Stimulated activated CD8-positive, alpha-beta memory T cell treated with anti-CD3 and anti-CD28 coated beads, Interleukin-12 subunit alpha, Interleukin-12 subunit beta, amount 100 ng/mL, for 4 hours (primary cell): Measurements from ENCODE around the gene CLASP1.
"Not testable (repeated sequence)": the region's sequence is repeated elsewhere in the genome, so short reads cannot be mapped to it uniquely, and the experiment has no call there.

Experiments
- DNase-seq: peaks from one replicate; pipeline ENCODE4 v3.0.0-alpha.2; 2020; ENCODE audit warnings: low read depth

The CLASP1 gene

GRCh38 chr2:121473512-121473911 is 175.8 kb downstream of the CLASP1 start:
- no peak for DNase-seq

- no peak for DNase-seq
Observed at GRCh38 chr2:121472470-121472993, 176.7 kb downstream of the CLASP1 start.

GRCh38 chr2:121471532-121472469 is 177.5 kb downstream of the CLASP1 start:
- no peak for DNase-seq

GRCh38 chr2:121470917-121471316 is 178.3 kb downstream of the CLASP1 start:
- DNase-seq, result no peak

GRCh38 chr2:121469356-121469755 is 179.9 kb downstream of the CLASP1 start:
- DNase-seq, result no peak

GRCh38 chr2:121468936-121469335 is 180.3 kb downstream of the CLASP1 start:
- DNase-seq, result no peak

- no peak for DNase-seq
Observed at GRCh38 chr2:121459291-121459690, 190.0 kb downstream of the CLASP1 start.

GRCh38 chr2:121456325-121456724 is 192.9 kb downstream of the CLASP1 start:
- no peak for DNase-seq

GRCh38 chr2:121455446-121455845 is 193.8 kb downstream of the CLASP1 start:
- no peak for DNase-seq

- DNase-seq, result no peak
Observed at GRCh38 chr2:121454549-121455090, 194.6 kb downstream of the CLASP1 start.

GRCh38 chr2:121451398-121451797 is 197.9 kb downstream of the CLASP1 start:
- no peak for DNase-seq

GRCh38 chr2:121450301-121450700 is 199.0 kb downstream of the CLASP1 start:
- DNase-seq, result no peak

- no peak for DNase-seq
Observed at GRCh38 chr2:121446647-121447241, 202.5 kb downstream of the CLASP1 start.

GRCh38 chr2:121442889-121443288 is 206.4 kb downstream of the CLASP1 start:
- DNase-seq, result no peak

GRCh38 chr2:121438290-121438689 is 211.0 kb downstream of the CLASP1 start:
- not testable (repeated sequence) for DNase-seq

GRCh38 chr2:121436918-121437317 is 212.3 kb downstream of the CLASP1 start:
- no peak for DNase-seq

GRCh38 chr2:121435790-121436189 is 213.5 kb downstream of the CLASP1 start:
- no peak for DNase-seq

GRCh38 chr2:121431214-121431613 is 218.0 kb downstream of the CLASP1 start:
- DNase-seq, result no peak

- DNase-seq, result no peak
Observed at GRCh38 chr2:121429927-121430520, 219.2 kb downstream of the CLASP1 start.

- DNase-seq, result no peak
Observed at GRCh38 chr2:121429119-121429903, 220.0 kb downstream of the CLASP1 start.

- no peak for DNase-seq
Observed at GRCh38 chr2:121427187-121427689, 222.0 kb downstream of the CLASP1 start.
